Raji (cell line): Measurements from ENCODE around the gene GRHL1.

ENCODE experiments used
- POLR2A ChIP-seq: IDR thresholded peaks from 2 replicates; pipeline ENCODE4 v1.6.1; 2011; ENCODE audit warnings: low read depth, low read length, control low read depth; ENCODE audit not compliant: insufficient read depth

The GRHL1 gene

GRCh38 chr2:9974343-9974742 is 22.9 kb downstream of the GRHL1 start:
- no peak for TF ChIP-seq POLR2A

GRCh38 chr2:9975328-9975727 is 23.8 kb downstream of the GRHL1 start:
- TF ChIP-seq POLR2A: no peak

- TF ChIP-seq POLR2A: no peak
Measured at GRCh38 chr2:9975805-9976447, 24.4 kb downstream of the GRHL1 start.

- TF ChIP-seq POLR2A: no peak
Measured at GRCh38 chr2:9979977-9980376, 28.5 kb downstream of the GRHL1 start.

GRCh38 chr2:9980520-9980919 is 29.0 kb downstream of the GRHL1 start:
- no peak for TF ChIP-seq POLR2A

GRCh38 chr2:9981655-9982054 is 30.2 kb downstream of the GRHL1 start:
- TF ChIP-seq POLR2A: no peak

GRCh38 chr2:9982248-9982647 is 30.8 kb downstream of the GRHL1 start:
- no peak for TF ChIP-seq POLR2A

- TF ChIP-seq POLR2A: no peak
Measured at GRCh38 chr2:9982891-9983290, 31.4 kb downstream of the GRHL1 start.

GRCh38 chr2:9983401-9984216 is 32.1 kb downstream of the GRHL1 start:
- TF ChIP-seq POLR2A: no peak

GRCh38 chr2:9984217-9984739 is 32.8 kb downstream of the GRHL1 start:
- TF ChIP-seq POLR2A: no peak

- no peak for TF ChIP-seq POLR2A
Measured at GRCh38 chr2:9984871-9985480, 33.5 kb downstream of the GRHL1 start.

- TF ChIP-seq POLR2A: no peak
Measured at GRCh38 chr2:9985531-9986328, 34.2 kb downstream of the GRHL1 start.

GRCh38 chr2:9988320-9988719 is 36.8 kb downstream of the GRHL1 start:
- no peak for TF ChIP-seq POLR2A

- TF ChIP-seq POLR2A: no peak
Measured at GRCh38 chr2:9990736-9991135, 39.2 kb downstream of the GRHL1 start.

- no peak for TF ChIP-seq POLR2A
Measured at GRCh38 chr2:9991221-9991620, 39.7 kb downstream of the GRHL1 start.
